HG03095 (cell line): ENCODE data around the gene SLC15A1.
"Not testable (repeated sequence)": the region's sequence is repeated elsewhere in the genome, so short reads cannot be mapped to it uniquely, and the experiment has no call there.

Experiments
- ATAC-seq: cut with Tn5 transposase; IDR thresholded peaks from one replicate; pipeline ENCODE4 v1.9.1; 2021; ENCODE audit warnings: moderate library complexity; ENCODE audit not compliant: unreplicated experiment

The SLC15A1 gene

DNA sequence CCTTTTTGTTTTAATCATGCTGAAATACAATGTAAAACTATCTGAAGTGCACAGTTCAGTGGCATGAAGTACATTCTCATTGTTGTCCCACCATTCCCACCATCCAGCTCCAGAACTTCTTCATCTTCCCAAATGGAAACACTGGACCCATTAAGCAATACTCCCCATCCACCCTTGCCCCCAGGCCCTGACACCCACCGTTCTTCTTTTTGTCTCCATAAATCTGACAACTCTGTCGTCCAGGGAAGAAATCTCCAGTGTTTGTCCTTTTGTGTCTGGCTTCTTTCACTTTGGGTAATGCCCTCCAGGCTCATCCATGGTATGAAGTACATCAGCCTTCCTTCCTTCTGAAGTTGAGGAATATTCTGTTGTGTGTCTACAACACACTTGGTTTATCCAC is 2.6 kb upstream of the SLC15A1 start:
- ATAC-seq: no peak

DNA sequence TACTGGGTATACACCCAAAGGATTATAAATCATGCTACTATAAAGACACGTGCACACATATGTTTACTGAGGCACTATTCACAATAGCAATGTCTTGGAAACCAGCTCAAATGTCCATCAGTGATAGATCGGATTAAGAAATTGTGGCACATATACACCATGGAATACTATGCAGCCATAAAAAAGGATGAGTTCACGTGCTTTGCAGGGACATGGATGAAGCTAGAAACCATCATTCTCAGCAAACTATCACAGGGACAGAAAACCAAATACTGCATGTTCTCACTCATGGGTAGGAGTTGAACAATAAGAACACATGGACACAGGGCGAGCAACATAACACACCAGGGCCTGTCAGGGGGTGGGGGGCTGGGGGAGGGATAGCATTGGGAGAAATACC is 2.0 kb upstream of the SLC15A1 start:
- ATAC-seq: not testable (repeated sequence)

DNA sequence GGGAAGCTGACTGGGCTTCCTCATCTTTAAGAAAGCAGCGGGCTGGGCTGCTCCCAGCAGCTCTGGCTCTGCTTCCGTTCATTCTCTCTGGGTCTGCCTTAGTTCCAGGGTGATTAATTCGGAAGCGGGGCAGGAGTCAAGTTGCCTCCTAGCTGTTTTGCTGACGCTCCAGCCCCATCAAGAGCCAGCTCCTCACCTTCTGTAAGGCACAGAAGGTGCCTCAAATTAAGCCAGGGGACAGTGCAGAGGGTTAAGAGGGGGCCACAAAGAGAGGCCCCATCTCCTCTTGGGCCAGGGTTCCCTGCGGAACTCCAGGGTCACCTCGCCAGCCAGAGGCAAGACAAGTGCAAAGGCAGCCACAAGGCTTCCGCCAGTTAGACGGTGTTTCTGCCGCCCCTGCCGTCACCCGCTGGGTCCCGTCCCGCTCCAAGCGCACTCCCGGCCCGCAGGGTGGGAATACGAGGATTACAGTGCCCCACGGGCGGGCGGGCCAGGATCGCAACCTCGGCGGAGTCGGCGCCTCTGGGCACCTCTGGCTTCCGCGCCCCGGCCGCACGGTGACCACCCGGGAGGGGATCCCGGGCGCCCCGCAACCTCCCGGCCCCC is 508 bp downstream of the SLC15A1 start:
- no peak for ATAC-seq

DNA sequence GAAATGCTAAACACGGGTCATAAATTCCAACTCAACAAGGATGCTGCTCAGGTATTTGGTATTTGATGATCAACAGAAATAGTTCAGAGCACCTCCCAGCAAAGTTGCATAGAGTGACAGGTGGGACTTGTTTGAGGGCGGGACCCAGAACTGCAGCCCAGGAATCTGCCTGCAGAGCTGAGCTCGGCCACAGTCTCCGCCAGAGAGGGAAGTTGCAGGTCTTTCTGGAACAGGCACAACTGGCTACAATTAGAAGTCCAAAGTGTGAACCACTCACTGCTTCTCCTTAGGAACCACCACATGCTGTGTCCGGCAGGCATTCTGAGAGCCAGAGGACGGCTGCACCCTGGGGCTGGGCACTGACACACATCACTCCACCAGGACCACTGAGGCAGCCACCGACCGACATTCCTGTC is 1.1 kb downstream of the SLC15A1 start:
- no peak for ATAC-seq

DNA sequence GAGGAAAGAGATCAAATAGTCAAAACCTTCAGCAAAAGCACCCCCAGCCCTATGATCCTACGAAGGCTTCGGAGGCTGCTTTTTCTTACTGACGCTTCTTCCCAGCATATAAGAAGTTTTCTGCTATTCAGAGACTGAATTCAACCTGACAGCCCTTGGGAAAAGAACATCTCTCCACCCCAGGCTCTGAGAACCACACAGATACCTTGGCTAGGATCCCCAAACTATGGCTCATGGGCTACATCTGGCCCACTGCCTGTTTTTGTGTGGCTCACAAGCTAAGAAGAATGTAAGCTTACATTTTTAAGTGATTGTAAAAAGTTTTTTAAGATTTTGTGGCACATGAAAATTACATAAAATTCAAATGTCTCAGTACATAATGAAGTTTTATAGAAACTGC is 3.0 kb downstream of the SLC15A1 start:
- no peak for ATAC-seq

DNA sequence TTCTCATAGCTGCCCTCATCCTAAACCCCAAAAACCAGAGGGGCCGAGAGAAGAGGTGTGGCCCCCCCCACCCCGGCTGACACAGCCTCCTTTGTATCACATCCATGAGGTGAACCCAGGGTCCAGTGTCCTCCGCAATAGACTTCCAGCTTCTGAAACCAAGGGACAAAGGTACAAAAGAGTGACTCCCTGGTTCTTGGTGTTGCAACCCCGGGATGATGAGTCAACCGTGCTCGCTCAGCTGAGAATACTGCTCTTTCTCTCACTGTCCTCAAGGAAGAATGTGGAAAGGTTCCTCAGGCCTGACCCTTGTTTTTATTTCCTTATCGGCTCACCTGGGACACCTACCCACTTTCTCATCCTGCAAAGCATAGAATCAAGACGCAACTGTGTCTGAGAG is 5.5 kb downstream of the SLC15A1 start:
- no peak for ATAC-seq

DNA sequence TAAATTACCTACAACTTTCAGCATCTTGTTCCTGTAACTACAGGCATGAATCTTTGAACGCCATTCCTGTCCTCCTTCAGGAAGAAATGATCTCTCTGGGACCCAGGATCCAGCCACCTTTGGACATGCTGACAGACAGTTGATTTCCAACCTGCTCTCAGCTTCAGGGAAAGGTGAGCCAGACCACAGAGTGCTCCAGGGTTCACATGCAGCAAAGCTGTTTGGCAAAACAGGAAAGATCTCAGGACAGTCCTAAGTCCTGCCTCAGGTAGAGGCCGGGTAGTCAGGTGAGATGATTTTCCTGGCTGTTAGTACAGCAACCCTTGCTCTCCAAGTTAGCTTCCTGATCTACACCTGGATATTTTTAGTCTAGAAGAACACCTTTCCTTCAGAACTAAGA is 9.1 kb downstream of the SLC15A1 start:
- no peak for ATAC-seq

DNA sequence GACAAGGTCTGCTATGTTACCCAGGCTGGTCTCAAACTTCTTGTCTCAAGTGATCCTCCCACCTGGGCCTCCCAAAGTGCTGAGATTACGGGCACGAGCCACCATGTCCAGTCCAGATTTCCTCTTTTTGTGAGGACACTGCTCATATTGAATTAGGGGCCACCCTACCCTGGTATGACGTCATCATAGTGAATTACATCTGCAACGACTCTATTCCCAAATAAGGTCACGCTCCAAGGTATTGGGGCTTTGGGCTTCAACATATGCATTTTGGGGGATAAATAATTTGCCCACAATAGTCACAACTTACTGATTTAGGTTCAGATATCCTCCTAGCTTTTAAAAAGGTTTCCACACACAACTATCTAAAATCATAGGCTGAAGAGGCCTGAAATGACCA is 9.5 kb downstream of the SLC15A1 start:
- ATAC-seq: no peak

DNA sequence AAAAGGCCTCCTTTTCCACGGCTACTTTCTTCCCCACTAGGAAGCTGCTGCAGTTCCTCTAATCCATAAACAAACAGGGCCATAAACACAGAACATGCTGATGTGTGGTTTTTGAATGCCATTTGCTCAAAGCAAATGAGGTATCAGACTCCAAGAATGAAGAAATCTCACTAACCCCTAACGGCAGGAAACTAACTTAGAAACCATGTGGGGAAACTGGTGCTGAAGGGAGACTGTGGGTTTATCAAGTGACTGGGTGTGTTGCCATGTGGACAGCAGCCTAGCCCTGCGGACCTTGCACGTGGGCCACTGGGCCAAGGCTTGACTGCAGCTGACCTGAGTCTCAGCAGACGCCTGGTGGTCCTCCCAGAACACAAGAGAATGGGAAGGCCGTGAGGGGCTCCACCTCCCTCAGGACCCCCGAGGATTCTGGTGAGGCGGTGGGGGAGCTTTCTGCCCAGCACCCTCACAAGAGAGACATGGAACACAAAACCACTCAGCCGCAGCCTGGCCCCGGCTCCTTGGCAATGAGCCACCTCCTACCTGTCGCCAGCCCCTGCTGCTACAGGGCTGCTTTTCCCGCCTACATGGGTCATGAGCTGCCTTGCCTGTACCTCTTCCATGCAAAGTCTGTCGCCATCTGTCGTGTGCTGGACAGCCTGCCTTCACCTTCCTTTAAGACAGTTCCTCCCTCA is 10.6 kb downstream of the SLC15A1 start:
- ATAC-seq: no peak

DNA sequence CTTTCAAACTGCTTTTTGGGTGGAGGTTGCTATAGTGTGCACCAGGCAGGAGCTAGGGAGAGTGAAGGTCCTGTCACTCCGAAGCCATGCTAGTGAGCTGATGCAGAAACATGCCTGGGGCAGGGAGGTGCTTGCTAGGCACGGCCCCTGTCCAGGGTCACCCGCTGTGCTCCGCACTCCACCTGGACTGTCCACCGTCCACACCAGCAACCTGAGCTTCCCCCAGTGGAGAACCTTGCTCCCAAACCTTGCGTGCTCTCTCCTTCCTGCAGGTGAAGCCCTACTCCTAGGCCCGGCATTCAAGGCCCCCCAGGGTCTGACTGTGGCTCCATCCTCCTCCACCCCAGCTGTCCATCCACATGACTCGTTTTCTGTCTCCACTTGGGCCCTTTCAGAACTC is 12.3 kb downstream of the SLC15A1 start:
- no peak for ATAC-seq

DNA sequence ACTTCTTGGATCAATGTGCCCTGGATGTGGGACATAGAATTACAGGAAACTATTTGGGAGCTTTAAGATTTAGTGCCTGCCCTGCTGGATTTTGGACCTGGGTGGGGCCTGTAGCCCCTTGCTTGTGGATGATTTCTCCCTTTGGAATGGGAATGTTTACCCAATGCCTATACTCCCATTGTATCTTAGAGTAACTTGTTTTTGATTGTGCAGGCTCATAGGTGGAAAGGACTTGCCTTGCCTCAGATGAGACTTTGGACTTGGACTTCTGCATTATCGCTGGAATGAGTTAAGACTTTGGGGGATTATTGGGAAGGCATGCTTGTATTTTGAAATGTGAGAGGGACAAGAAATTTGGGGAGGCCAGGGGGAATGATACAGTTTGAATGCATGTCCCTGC is 13.5 kb downstream of the SLC15A1 start:
- no peak for ATAC-seq

DNA sequence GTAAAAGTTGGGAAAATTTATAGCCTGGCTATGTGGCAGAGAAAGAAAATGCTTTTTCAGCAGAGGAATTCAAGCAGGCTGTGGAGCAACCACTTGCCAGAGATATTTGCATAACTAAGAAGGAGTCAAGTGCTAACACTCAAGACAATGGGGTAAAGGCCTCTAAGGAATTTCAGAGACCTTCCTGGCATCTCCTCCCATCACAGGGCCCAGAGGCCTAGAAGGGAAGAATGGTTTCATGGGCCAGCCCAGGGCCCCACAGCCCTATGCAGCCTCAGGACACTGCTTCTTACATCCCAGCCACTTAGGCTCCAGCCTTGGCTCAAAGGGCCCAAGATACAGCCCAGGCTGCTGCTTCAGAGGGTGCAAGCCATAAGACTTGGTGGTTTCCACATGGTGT is 14.3 kb downstream of the SLC15A1 start:
- no peak for ATAC-seq

DNA sequence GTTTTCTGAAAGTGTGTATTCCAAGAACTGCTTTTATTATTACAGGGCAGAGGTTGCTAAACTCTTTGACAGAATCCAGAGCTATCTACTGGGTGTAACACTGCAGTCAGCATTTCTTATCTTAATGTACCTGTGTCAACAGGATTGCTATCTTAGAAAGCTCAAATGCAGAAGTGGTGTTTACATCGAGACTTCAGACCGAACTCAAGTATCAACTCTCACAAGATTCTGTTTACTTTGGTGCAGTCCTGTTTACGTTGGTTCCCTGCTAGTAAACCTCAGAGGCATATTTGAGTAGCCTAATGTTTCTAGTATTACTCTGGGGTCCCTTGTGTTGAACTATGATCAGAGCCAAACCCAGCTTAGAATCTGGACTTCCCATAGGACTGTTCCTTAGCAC is 20.5 kb downstream of the SLC15A1 start:
- ATAC-seq: no peak

DNA sequence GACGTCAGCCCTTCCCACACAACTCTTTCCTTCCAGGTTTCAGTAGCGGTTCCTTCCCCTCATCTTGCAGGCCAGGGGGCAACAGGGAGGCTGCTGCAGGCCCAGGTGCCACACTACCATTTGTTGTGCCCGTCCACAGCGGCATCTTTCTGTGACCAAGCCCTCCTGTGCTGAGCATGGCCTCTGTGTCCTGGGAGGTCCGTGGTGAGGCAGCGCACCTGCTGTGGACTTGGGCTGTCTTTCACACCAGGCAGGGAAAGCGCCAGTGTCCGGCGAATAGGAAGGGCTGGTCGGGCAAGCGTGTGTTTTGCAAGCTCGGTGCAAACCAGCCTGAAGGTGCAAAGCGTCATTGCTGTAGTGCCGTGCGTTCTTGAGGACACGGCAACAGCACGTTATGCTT is 21.4 kb downstream of the SLC15A1 start:
- ATAC-seq: no peak

DNA sequence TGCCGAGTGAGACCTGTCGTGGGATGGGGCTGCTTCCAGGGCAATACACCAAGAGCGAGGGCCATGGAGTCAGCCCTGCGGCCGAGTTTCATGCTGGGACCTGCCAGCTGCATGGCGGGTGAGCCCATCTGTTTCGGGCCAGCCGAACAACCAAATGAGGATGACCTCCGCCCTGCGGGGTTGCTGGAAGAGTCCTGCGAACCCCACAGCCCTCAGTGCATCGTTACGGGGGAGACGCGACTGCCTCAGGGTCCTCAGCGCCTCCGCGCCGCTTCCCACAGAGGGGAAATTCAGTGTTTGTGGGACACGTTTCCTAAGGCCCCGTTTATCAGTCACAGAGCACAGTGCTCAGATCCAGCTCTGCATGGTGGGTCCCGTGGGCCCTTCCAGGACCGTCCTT is 22.0 kb downstream of the SLC15A1 start:
- no peak for ATAC-seq

DNA sequence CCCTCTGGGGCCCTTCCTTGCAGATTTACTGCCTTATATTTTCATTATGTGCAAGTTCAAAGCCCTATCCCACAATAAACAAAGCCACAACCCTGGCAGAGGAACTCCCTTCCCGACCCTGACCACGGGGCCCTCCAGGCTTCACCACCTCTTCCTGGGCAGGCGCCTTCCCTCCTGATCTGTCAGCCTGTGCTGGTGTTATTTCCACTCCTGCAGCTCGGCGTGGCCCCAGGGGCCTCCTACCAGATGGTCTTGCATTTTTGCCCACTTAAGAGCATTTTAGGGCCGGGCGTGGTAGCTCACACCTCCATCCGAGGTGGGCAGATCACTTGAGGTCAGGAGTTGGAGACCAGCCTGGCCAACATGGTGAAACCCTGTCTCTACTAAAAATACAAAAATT is 22.8 kb downstream of the SLC15A1 start:
- no peak for ATAC-seq

DNA sequence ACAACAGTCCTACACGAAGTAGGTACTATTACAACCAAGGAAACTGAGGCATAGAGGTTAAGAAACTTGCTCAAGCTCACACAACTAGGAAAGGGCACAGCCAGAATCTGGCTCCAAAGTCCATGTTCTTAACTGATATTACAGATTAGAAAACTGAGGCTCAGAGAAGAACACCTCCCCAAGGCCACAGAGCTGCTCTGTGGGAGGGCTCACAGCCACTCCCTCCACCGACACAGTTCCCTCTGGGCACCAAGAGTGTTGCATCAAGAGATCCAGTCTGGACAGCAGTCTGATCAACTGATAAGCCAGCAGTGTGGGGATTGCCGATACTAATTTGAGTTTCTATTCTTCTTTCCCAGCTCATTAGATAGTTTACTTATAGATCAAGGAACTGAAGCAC is 29.5 kb downstream of the SLC15A1 start:
- no peak for ATAC-seq

DNA sequence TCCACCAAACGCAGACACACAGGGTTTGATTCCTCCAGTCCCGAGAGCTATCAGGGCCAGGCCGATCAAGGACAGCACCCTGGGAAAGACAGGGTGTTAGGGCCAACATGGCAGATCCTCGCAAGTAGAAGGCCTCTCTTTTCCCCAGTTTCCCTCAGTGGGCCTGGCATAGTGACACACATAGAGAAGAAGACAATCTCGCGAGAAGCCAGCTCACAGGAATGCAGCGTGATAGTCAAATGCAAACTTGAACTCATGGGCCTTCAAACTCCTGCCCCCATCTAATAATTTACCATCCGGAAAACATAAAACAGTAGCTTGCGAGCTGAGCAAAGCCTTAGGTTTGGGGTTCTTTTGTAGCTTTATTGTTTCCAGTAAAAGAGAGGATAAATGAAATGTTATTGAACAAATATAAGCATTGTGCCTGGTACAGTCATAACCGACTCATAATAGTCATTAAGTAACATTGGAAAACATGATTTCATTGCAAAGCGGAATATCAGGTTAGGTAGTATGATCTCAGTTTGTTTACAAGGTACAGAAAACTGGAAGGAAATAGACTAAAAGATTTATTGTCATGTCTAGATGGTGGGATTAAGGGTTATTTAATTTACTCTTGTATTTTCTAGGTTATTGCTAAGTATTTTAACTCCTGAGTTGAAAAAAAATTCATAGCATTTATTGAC is 30.5 kb downstream of the SLC15A1 start:
- no peak for ATAC-seq

DNA sequence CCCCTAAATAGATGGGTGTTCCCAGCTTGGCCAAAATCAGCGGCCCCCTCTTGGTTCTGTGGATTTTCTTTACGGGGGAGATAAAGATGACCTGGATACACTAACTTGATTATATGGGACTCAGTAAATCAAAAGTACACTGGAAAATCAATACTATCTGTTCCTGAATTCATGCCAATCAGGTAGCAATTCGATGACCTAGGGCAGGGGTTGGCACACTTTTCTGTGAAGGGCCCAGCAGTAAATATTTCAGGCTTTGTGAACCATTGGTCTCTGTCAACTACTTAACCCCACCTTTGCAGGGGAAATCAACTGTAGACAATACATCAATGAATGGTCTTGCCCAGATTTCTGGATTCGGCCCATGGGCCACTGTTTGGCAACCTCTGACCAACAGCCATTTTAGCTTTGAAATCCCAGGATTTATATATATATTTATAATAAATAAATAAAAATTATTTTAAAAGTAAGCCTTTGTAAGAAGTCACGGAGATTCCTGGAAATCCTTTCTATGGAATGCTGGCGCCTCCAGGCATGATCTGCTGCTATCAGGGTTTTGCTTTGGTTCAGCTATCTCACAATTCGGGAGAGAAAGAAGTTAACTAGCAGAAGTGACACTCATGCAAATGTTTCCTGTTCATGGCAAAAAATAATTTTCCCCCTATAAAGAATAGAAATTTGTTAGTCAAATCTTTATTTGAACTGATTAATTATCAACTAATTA is 32.8 kb downstream of the SLC15A1 start:
- ATAC-seq: no peak

DNA sequence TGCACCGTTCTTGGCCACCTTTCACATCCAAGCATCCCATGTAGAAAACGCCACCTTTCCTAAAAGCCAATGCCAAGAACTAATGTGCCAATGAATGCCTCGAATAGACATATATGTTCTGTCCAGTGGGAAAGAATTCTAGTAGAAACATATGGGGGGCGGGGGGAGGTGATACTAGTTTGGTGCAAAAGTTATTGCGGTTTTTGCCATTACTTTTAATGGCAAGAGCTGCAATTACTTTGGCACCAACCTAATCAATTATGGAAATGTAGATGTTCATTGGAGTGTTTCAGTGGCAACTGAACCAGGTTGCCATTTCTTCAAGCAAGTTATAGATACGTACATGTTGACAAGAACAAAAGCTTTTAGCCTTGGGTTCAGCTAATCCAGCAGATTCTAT is 34.6 kb downstream of the SLC15A1 start:
- ATAC-seq: no peak

DNA sequence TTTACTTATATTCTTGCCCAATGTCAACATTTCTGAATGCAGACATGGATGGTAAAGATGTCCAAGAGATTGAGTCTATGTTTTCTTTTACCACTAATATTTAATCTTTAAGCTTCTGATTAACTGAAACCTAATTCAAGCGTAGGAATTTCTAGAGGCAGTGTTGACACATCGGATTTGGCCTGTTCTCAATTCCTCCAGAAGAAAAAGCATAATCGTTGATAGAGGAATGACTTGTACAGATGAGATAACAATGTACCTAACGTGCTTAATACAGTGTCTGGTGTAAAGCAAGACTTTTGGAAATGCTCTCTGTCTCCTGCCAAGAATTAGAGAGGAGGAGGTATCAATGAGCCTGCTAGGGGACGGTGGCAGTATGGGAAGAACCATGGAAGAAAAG is 35.2 kb downstream of the SLC15A1 start:
- ATAC-seq: no peak

DNA sequence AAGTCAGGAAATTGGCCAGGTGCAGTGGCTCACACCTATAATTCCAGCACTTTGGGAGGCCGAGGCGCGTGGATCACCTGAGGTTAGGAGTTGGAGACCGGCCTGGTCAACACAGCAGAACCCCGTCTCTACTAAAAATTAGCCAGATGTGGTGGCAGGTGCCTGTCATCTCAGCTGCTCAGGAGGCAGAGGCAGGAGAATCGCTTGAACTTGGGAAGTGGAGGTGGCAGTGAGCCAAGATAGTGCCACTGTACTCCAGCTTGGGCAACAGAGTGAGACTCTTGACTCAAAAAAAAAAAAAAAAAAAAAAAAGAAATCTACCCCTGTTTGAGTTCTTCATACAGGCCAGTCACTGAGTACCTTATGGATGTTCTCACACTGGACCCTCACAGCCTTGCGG is 42.0 kb downstream of the SLC15A1 start:
- no peak for ATAC-seq
